NCI-H2227 treated with DMSO at 0.1 percent for 48 hours (cell line): ENCODE results near the gene ALKBH7.
A peak's percentile ranks its signal among the peaks of the same experiment; 100 is the strongest.
"Not testable (repeated sequence)": the region's sequence is repeated elsewhere in the genome, so short reads cannot be mapped to it uniquely, and the experiment has no call there.

Experiments
- DNase-seq: peaks from one replicate; lab custom pipeline; 2025; lab: John Stamatoyannopoulos, UW

Gene ALKBH7, protein sequence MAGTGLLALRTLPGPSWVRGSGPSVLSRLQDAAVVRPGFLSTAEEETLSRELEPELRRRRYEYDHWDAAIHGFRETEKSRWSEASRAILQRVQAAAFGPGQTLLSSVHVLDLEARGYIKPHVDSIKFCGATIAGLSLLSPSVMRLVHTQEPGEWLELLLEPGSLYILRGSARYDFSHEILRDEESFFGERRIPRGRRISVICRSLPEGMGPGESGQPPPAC

DNA sequence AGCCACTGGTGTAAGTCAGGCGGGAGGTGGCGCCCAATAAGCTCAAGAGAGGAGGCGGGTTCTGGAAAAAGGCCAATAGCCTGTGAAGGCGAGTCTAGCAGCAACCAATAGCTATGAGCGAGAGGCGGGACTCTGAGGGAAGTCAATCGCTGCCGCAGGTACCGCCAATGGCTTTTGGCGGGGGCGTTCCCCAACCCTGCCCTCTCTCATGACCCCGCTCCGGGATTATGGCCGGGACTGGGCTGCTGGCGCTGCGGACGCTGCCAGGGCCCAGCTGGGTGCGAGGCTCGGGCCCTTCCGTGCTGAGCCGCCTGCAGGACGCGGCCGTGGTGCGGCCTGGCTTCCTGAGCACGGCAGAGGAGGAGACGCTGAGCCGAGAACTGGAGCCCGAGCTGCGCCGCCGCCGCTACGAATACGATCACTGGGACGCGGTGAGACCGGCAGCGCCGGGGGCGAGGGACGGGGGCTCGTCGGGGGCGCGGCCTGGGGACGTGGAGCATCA lies at the start of gene ALKBH7:
ALKBH7 (plus strand) TSS at position 201 of the 502 bp plus-strand sequence; CDS start at position 228, 27 bp downstream.
- peak; percentile 97 for DNase-seq

DNA sequence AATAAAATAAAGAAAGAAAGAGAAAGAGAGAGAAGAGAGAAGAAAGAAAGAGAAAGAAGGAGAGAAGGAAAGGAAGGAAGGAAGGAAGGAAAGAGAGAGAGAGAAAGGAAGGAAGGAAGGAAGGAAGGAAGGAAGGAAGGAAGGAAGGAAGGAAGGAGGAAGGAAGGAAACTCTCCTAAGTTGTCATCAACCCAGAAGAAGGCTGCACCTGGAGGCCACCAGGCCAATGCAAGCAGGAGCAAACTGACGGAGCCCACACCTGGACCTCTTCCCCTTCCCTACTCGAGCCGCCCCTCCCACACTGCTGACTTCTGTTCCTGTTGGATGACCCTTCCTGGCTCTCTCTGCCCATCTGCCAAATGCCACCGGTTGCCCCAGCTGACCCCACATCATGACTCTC lies 47.8 kb upstream of the ALKBH7 start:
- no peak for DNase-seq

DNA sequence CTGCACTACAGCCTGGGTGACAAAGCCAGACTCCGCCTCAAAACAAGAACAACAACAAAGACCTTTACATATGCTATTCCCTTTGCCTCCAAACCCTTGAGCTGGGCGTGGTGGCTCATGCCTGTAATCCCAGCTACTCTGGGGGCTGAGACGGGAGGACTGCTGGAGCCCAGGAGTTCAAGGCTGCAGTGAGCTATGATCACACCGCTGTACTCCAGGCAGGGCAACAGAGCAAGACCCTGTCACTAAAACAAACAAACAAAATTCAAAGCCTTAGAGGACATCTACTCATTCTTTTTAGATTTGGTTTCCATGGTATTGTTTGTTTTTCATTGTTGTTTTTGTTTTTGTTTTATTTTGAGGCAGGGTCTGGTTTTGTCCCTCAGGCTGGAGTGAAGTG lies 47.0 kb upstream of the ALKBH7 start:
- no peak for DNase-seq

DNA sequence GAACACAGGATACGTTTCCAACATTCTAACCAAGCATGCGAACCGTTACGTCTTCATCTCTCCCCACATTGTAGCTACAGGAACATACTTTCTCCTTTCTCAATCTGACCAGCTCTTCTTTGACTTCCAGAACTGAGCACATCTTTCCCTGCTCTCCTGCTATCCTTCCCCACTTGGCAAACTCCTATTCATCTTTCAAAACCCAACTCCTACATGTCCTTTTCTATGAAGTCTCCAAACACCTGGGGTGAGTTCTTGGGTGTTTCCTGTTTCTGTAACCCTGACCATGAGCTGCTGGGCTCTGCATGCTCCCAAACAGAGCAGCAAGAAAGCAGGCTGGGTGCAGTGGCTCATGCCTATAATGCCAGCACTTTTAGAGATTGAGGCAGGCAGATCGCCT lies 45.8 kb upstream of the ALKBH7 start:
- no peak for DNase-seq

DNA sequence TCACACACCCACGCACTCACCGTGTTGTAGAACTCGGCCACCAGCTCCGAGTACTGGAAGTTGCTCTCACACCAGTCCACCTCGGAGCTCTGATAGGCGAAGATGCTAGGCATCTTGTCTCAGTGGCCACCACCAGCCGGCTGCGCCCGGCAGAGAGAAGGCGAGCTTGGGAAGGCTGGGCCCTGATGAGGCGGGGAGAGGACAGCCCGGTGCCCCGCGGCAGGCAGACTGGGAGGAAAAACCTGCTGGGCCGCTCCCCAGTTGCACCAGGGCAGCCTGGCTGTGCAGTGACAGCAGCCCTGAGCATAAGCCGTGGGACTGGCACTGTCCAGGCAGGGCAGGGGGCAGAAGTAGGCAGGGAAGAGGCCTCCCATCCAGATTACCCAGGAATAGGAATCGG lies 39.2 kb upstream of the ALKBH7 start, which contains the start of gene ACER1:
ACER1 (minus strand) TSS at position 174 of the 400 bp plus-strand sequence; CDS start at position 113, 61 bp downstream.
- no peak for DNase-seq

DNA sequence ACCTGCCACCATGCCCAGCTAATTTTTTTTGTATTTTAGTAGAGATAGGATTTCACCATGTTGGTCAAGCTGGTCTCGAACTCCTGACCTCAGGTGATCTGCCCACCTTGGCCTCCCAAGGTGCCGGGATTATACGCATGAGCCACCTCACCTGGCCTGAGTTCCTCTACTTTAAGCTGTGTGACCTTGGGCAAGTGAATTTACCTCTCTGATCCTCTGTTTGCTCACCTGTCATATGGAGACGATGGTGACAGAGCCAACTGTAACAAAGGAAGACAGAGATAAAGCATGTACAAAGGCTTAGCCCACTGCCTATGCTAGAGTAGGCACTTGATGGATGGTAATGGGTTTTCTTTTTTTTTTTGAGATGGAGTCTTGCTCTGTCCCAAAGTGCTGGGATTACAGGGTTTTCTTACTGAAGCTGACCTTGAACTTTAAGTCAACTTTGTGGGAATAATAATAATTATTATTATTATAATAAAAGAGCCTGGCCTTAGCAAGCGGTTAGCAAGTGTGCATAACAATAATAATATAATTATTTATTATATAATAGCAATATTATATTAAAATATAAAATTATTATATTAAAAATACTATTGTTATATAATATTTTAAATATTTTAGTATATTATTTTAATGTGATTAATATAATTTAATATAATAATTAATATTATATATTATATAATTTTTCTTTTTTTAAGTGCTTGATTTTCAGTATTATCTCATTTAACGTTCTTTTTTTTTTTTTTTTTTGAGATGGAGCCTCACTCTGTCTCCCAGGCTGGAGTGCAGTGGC lies 37.9 kb upstream of the ALKBH7 start:
- no peak for DNase-seq

DNA sequence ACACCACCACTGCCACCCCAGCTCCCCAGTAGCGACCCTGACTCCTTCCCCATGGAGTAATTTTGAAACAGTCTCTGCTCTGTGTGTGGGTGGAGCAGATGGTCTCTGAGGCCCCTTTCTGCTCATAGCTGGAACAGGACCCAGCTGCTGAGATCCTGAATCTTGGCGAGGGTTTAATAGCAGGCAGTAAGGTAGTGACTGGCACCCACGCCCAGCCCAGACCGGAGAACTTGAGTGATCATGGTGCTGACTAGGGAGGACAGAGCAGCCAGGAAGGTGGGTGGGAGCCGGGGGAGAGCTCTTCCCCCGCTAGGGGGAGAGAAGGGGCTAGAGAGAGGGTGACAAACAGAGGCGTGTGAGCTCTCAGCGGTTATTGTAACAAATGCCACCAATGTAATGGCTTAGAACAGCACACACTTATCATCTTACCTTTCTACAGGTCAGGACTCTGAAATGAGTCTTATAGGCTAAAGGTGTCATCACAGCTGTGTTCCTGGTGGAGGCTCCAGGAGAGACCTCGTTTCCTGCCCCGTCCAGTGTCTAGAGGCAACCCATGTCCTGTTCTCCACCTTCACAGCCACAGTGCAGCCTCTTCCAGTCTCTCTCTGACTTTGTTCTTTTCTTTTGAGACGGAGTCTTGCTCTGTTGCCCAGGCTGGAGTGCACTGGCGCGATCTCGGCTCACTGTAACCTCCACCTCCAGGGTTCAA lies 31.9 kb upstream of the ALKBH7 start:
- no peak for DNase-seq

DNA sequence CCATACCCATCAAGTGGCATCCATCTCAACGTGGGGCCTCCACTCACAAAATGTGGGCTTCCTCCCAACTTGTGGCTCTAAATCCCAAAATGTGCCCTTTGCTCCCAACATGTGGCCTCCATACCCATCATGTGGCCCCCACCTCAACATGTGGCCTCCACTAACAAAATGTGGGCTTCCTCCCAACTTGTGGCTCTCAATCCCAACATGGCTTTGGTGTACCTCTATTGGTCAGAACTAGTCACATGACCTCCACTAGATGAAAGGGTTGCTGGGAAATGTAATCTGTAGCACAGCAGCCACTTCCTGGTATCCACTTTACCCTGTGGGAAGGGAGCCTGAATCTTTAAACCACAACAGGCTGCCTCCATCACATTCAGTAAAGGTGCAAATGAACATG lies 29.1 kb upstream of the ALKBH7 start:
- no peak for DNase-seq

DNA sequence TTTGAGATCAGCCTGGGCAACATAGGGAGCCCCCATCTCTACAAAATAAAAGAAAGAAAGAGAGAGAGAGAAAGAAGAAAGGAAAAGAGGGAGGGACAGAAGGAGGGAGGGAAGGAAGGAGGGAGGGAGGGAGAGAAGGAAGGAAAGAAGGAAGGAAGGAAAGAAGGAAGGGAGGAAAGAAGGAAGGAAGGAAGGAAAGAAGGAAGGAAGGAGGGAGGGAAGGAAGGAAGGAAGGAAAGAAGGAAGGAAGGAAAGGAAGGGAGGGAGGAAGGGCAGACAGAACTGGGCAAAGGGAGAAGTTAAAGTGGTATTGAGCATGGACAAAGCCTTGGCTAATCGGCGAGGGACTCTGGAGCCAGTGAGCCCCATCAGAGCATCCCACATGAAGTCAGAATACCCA lies 23.3 kb upstream of the ALKBH7 start:
- not testable (repeated sequence) for DNase-seq

DNA sequence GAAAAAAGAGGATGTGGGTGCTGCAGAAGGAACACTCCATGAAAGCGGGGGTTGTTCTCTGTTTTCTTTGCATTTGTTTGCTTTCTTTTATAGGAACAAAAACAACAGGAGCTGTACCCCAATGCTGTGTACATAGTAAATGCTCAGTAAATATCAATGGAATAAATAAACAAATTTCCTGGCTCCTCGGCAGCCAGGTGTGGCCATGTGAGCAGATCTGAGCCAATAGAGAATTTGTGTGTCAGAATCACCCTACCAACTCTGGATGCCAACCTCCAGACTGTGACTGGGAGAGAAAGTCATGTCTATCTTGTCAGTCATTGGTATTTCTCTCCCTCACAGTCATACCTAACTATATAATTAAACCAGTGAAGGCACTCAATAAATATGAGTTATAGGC lies 21.9 kb upstream of the ALKBH7 start:
- DNase-seq = no peak

DNA sequence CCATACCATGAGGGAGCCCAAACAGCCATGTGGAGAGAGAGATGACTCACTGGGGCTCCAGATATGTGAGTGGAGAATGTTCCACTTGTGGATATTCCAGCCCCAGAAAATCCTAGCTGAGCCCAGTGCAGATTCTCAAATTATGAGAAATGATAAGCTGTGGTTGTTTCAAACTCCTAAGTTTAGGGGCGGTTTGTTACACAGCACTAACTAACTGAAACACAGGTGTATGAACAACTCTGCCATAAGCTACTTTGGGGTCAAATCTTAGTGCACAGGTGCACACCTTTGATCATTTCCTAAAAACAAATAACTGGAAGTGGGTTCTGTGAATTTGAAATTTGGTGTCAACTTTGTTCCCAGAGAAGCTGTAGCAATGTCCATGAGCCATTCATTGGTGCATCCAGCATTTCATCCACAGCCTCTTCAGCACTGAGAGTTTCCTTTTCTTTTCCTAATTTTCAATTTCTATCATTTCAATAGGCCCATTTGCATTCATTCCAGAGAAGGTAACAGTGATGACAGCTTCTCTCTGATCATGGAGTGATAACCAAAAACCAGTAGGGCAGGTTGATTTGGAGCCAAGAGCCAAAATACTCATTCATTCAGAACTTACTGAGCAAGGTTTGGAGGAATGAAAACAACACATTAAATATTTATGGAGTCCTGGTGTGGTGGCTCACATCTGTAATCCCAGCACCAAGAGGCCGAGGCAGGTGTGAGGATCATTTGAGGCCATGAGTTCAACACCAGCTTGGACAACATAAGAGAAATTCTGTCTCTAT lies 20.0 kb upstream of the ALKBH7 start:
- no peak for DNase-seq

DNA sequence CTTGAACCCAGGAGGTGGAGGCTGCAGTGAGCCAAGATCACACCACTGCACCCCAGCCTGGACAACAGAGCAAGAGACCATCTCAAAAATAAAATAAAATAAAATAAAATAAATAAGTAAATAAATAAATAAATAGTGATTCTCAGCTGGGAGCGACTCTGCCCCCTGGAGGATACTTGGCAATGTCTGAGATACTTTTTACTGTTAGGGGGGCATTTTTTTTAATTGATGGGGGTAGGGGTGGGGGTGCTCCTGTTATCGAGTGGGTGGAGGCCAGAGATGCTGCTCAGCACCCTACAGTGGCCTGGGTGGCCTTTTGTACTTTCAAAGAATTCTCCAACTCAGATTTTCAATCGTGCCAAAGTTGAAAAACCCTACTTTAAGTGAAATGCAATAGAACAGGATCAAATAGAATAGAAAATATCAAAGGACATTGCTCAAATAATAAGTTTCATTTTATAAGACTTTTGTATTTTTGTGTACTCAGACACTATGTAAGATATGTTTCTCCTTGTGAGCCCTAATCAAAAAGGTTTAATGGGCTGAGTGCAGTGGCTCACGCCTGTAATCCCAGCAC lies 18.4 kb upstream of the ALKBH7 start:
- no peak for DNase-seq

DNA sequence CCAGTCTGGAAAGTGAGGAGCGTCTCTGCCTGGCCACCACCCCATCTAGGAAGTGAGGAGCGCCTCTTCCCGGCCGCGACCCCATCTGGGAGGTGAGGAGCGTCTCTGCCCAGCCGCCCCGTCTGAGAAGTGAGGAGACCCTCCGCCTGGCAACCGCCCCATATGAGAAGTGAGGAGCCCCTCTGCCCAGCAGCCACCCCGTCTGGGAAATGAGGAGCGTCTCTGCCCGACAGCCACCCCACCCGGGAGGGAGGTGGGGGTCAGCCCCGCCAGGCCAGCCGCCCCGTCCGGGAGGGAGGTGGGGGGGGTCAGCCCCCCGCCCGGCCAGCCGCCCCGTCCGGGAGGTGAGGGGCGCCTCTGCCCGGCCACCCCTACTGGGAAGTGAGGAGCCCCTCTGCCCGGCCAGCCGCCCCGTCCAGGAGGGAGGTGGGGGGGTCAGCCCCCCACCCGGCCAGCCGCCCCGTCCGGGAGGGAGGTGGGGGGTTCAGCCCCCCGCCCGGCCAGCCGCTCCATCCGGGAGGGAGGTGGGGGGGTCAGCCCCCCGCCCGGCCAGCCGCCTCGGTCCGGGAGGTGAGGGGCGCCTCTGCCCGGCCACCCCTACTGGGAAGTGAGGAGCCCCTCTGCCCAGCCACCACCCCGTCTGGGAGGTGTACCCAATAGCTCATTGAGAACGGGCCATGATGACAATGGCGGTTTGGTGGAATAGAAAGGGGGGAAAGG lies 17.1 kb upstream of the ALKBH7 start:
- DNase-seq = not testable (repeated sequence)

DNA sequence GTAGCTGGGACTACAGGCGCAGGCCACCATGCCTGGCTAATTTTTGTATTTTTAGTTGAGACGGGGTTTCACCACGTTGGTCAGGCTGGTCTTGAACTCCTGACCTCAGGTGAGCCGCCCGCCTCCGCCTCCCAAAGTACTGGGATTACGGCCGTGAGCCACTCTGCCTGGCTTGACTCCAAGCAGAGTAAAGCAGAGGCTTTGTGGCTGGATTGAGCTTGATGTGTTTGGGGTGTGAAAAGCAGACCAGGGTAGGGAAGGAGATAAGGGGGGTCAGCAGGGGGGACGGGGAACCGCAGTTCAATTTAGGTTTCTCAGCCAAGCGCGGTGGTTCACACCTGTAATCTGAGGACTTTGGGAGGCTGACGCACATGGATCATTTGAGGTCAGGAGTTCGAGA lies 15.4 kb upstream of the ALKBH7 start:
- no peak for DNase-seq

DNA sequence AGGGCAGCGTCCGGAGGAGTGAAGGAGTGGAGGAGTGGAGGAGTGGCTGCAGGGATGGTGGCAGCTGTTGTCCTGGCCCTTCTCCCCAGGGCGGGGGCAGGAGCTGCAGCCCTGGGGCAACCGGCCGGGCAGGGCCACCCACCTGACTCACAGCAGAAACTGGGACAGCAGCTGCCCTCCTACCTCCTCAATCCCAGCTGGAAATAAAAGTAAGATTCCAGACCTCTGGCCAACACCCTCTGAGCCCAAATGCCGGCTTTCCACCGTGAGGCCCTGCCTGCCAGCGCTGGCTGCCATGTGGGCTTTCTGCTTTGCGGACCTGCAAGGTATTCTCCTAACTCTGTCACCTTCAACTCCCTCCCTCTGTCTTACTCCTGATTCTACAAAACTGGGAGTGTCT lies 14.6 kb upstream of the ALKBH7 start:
- no peak for DNase-seq

DNA sequence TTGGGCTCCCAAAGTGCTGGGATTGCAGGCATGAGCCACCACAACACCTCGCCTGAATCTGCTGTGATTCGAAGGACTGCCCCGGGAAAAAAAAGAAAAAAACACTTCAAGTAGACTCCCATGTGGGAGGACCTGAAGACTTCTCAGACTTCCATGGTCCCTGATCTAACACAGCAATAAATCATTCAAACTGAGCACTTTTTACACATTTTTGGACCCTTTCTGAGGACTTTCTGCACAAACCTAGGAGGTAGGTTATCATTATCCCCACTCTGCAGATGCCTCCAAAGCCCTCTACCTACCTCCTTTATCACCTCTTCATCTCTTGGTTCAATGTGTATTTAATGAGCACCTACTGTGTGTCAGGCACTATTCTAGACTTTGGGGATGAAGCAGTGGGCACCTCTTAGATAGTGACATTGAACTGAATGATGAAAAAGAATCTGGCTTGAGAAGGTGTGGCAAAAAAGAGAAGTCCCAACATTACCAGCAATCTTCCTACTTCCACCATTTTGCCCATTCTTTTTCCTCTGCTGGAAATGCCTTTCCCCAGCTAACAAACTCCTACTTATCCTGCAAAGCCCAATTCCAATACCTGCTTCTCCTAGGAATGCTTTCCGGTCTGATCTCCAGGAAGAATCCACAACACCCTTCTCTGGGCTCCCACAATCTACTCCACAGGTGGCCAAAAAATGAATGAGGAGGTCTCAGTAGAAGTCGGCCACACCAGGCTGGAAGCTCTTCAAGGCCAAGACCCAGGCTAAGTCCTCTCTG lies 12.8 kb upstream of the ALKBH7 start:
- no peak for DNase-seq

DNA sequence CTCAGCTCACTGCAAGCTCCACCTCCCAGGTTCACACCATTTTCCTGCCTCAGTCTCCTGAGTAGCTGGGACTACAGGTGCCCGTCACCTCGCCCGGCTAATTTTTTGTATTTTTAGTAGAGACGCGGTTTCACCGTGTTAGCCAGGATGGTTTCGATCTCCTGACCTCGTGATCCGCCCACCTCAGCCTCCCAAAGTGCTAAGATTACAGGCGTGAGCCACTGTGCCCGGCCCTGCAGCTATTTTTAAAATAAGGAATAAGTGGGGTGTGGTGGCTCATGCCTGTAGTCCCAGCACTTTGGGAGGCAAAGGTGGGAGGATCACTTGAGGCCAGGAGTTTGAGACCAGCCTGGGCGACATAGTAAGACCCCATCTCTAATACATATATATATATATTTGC lies 12.1 kb upstream of the ALKBH7 start:
- not testable (repeated sequence) for DNase-seq

DNA sequence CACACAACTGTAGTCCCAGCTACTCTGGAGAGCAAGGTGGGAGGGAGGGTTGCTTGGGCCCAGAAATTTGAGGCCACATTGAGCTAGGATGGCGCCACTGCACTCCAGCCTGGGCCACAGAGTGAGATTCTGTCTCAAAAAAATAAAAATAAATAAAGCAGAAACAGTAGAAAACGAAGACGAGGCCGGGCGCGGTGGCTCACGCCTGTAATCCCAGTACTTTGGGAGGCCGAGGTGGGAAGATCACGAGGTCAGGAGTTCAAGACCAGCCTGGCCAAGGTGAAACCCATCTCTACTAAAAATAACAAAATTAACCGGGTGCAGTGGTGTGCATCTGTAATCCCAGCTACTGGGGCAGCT lies 11.8 kb upstream of the ALKBH7 start:
- not testable (repeated sequence) for DNase-seq

DNA sequence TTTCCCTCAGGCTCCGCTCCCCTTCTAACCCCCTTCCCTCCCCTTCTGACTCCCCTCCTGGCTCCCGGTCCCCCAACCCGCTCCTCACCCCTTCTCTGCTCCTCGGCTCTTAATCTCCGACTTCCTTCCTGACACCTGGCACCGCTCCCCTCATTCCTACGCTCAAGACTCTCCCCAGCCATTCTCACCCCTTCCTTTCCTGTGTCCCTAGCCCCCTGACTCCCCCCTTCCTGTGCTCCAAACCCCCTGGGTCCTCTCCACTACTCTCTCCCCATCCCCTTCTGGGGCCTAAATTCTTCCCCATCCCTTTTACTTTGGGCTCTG lies 10.6 kb upstream of the ALKBH7 start:
- DNase-seq = no peak

DNA sequence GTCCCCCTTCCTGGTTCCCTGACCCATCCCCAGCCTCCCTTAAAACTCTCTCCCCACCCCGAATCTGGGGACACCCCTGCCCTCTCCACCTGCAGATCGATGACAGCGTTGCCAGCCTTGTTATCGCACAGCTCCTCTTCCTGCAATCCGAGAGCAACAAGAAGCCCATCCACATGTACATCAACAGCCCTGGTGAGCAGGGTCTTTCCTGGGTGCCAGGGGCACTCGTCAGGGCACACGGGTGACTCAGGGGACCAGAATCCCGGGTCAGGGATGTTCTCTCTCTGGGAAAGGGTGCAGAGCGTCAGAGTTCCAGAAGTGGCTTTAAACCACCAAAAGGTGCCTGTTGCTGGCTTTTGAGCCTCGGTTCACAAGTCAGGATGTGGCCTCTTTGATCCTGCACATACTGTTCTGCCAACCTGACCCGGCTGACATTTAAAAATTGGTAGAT lies 10.2 kb upstream of the ALKBH7 start:
- DNase-seq = no peak
